ENCODE data around the gene CCDC144A. TPM values are rescaled to one million over a fixed set of nuclear protein-coding genes. Genes with fewer than 3 reads are reported as not detected.

CCDC144A gene
- total RNA-seq, 2 donors from 2014 or later, result 11.0 to 12.2 TPM

Other genes starting within 250 kb of the CCDC144A start
- gene LRRC75A, start 198.0 kb upstream of the CCDC144A start, total RNA-seq, result 1 to 10 TPM in 1 of 2 donors, under 1 TPM in 1; 0.41 to 1.4 TPM
- gene ZNF287, start 121.0 kb upstream of the CCDC144A start, total RNA-seq, result 1 to 10 TPM; 4.1 to 5.0 TPM
- gene ZNF624, start 36.4 kb upstream of the CCDC144A start, total RNA-seq, result 1 to 10 TPM; 3.7 to 7.2 TPM